Activated B cell treated with CpG ODN at 0.5 μM for 24 hours (primary cell): ENCODE measurements around the gene LSM2. TPM values are rescaled to one million over a fixed set of nuclear protein-coding genes. Genes with fewer than 3 reads are reported as not detected.
A peak's percentile ranks its signal among the peaks of the same experiment; 100 is the strongest.
"Not testable (repeated sequence)": the region's sequence is repeated elsewhere in the genome, so short reads cannot be mapped to it uniquely, and the experiment has no call there.

Source experiments
- ATAC-seq: fragments of 200-7000 bp; cut with Tn5 transposase; one replicate; pipeline ENCODE4 v1.10.0; 2021; ENCODE audit warnings: low read depth, mild to moderate bottlenecking, moderate library complexity
- CTCF ChIA-PET: fragments of 350-600 bp; sonication (Branson Sonifier 250); formaldehyde crosslinking; loops from one replicate; lab custom pipeline; 2021; ENCODE audit warnings: antibody characterized with exemption; lab: Charles Lee
- POLR2A ChIA-PET: fragments of 350-600 bp; sonication (Branson Sonifier 250); formaldehyde crosslinking; loops from one replicate; lab custom pipeline; 2021; ENCODE audit warnings: antibody characterized with exemption; lab: Charles Lee
- DNase-seq: peaks from one replicate; pipeline ENCODE4 v3.0.0; 2022
- H3K27ac Mint-ChIP-seq: one replicate; pipeline ENCODE4 v1.8.0; 2020; ENCODE audit warnings: mixed read lengths
- H3K27me3 Mint-ChIP-seq: one replicate; pipeline ENCODE4 v1.8.0; 2021; ENCODE audit warnings: mixed read lengths
- H3K36me3 Mint-ChIP-seq: one replicate; pipeline ENCODE4 v1.8.0; 2021; ENCODE audit warnings: low read depth, mixed read lengths
- H3K4me1 Mint-ChIP-seq: one replicate; pipeline ENCODE4 v1.8.0; 2021; ENCODE audit warnings: mixed read lengths
- H3K4me3 Mint-ChIP-seq: one replicate; pipeline ENCODE4 v1.8.0; 2020; ENCODE audit warnings: mild to moderate bottlenecking, mixed read lengths
- H3K9me3 Mint-ChIP-seq: one replicate; pipeline ENCODE4 v1.8.0; 2020; ENCODE audit warnings: mixed read lengths
- intact Hi-C: fragments of 100-400 bp; cut with micrococcal nuclease; formaldehyde crosslinking; loops from one replicate; pipeline ENCODE4 v1.15.1; 2024
- total RNA-seq: library from RNA; stranded (reverse); gene quantifications from 2 replicates; pipeline ENCODE4 v1.2.3, GENCODE V29; 2022
- TF ChIP-seq, protein P1 (sequence below): fragments of 200-600 bp; IDR thresholded peaks from one replicate; pipeline ENCODE4 v1.8.0; 2022; ENCODE audit warnings: antibody characterized with exemption, mild to moderate bottlenecking

Gene LSM2
- total RNA-seq, 1 donor from 2014 or later = 61.8 TPM

DNA sequence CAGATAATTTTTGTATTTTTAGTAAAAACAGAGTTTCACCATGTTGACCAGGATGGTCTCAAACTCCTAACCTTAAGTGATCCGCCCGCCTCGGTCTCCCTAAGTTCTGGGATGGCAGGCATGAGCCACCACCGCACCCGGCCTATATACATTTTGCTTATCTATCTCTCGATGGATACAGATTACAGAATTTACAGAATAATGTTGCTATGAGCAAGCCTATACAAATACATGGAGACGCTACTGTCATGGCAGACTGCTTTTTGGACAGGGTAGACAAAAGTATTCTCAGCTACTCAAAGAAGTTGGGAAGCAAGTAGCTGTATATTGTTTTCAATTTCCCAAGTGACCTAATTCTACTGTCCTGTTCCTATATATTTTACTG is 6.7 kb upstream of the LSM2 start:
- DNase-seq (no peak), ATAC-seq (no peak)
- no peaks in the 10 kb centered on the region for H3K9me3 Mint-ChIP-seq
- ChIA-PET POLR2A (interaction anchor here (1.4 to 3.3 kb wide), 8 partner anchors 8 to 161 kb away, joined by 8 to 42 read pairs (median 23); partner anchors contain the start of genes ABHD16A, BAG6, DDAH2 and HSPA1B), CTCF (interaction anchor here (0.6 to 2.0 kb wide), 7 partner anchors 16 to 140 kb away, joined by 3 to 9 read pairs (median 4); partner anchors contain the start of gene VARS1)
- peaks cover 8% of the 10 kb centered on the region for H3K36me3 Mint-ChIP-seq
- peak overlapping the region; percentile 91 for H3K4me3 Mint-ChIP-seq
- TF ChIP-seq, protein P1, sequence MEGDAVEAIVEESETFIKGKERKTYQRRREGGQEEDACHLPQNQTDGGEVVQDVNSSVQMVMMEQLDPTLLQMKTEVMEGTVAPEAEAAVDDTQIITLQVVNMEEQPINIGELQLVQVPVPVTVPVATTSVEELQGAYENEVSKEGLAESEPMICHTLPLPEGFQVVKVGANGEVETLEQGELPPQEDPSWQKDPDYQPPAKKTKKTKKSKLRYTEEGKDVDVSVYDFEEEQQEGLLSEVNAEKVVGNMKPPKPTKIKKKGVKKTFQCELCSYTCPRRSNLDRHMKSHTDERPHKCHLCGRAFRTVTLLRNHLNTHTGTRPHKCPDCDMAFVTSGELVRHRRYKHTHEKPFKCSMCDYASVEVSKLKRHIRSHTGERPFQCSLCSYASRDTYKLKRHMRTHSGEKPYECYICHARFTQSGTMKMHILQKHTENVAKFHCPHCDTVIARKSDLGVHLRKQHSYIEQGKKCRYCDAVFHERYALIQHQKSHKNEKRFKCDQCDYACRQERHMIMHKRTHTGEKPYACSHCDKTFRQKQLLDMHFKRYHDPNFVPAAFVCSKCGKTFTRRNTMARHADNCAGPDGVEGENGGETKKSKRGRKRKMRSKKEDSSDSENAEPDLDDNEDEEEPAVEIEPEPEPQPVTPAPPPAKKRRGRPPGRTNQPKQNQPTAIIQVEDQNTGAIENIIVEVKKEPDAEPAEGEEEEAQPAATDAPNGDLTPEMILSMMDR = no peak
- H3K4me1 Mint-ChIP-seq = peaks cover 30% of the 10 kb centered on the region
- no peaks in the 10 kb centered on the region for H3K27me3 Mint-ChIP-seq
- peak overlapping the region; percentile 72 for H3K27ac Mint-ChIP-seq
- intact Hi-C loops = no loop called here

DNA sequence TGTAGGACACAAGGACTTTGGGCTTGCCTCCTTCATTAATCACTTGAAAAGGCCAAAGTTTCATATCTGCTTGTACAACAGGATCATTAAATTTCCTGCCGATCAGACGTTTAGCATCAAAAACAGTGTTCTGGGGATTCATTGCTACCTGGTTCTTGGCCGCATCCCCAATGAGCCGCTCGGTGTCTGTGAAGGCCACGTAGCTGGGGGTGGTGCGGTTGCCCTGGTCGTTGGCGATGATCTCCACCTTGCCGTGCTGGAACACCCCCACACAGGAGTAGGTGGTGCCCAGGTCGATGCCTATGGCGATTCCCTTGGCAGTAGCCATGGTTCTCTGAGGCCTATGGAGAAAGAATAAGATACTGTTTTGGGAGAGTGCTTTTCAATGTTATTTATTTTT is 4.9 kb upstream of the LSM2 start:
- Mint-ChIP-seq H3K27me3 (no peaks in the 10 kb centered on the region), H3K36me3 (peaks cover 8% of the 10 kb centered on the region), H3K27ac (no peak overlapping the region), H3K4me3 (no peak overlapping the region), H3K9me3 (no peaks in the 10 kb centered on the region), H3K4me1 (peaks cover 24% of the 10 kb centered on the region)
- intact Hi-C loops = no loop called here
- TF ChIP-seq, protein P1 = no peak
- ATAC-seq = no peak
- DNase-seq = no peak
- POLR2A ChIA-PET = interaction anchor here (0.7 kb wide), 1 partner anchor 230 kb away, joined by 6 read pairs; the partner anchor contains the start of gene LTB
- CTCF ChIA-PET = no interaction called here

GRCh38 chr6:31808599-31808998 is 1.8 kb upstream of the LSM2 start:
- peaks cover 22% of the 10 kb centered on the region for H3K4me1 Mint-ChIP-seq
- H3K36me3 Mint-ChIP-seq, H3K27ac Mint-ChIP-seq, H3K27me3 Mint-ChIP-seq, intact Hi-C loops, CTCF ChIA-PET, H3K4me3 Mint-ChIP-seq, DNase-seq, H3K9me3 Mint-ChIP-seq, ATAC-seq: not testable (repeated sequence)
- POLR2A ChIA-PET = interaction anchor here (0.6 to 2.6 kb wide), 3 partner anchors 31 to 154 kb away, joined by 3 to 8 read pairs (median 3); partner anchors contain the start of gene VWA7

GRCh38 chr6:31805939-31806469 is 762 bp downstream of the LSM2 start:
- intact Hi-C loops = loop anchor here (1.0 kb wide), 4 partner anchors 11 to 154 kb away; partner anchors contain the start of genes BAG6 and VARS1
- Mint-ChIP-seq H3K27me3 (no peaks in the 10 kb centered on the region), H3K4me3 (peak overlapping the region; percentile 94), H3K9me3 (no peaks in the 10 kb centered on the region), H3K4me1 (peaks cover 16% of the 10 kb centered on the region), H3K36me3 (peaks cover 25% of the 10 kb centered on the region), H3K27ac (peak overlapping the region; percentile 89)
- ATAC-seq = peak; percentile 10
- TF ChIP-seq, protein P1 = no peak
- ChIA-PET POLR2A (interaction anchor here (0.6 to 3.1 kb wide), 30 partner anchors 9 to 426 kb away, joined by 3 to 62 read pairs (median 6); partner anchors contain the start of genes ABHD16A, BAG6, C6orf47 and CLIC1), CTCF (interaction anchor here (1.4 to 2.3 kb wide), 3 partner anchors 10 to 79 kb away, joined by 6 to 20 read pairs (median 9); partner anchors contain the start of gene VARS1)
- DNase-seq = no peak

DNA sequence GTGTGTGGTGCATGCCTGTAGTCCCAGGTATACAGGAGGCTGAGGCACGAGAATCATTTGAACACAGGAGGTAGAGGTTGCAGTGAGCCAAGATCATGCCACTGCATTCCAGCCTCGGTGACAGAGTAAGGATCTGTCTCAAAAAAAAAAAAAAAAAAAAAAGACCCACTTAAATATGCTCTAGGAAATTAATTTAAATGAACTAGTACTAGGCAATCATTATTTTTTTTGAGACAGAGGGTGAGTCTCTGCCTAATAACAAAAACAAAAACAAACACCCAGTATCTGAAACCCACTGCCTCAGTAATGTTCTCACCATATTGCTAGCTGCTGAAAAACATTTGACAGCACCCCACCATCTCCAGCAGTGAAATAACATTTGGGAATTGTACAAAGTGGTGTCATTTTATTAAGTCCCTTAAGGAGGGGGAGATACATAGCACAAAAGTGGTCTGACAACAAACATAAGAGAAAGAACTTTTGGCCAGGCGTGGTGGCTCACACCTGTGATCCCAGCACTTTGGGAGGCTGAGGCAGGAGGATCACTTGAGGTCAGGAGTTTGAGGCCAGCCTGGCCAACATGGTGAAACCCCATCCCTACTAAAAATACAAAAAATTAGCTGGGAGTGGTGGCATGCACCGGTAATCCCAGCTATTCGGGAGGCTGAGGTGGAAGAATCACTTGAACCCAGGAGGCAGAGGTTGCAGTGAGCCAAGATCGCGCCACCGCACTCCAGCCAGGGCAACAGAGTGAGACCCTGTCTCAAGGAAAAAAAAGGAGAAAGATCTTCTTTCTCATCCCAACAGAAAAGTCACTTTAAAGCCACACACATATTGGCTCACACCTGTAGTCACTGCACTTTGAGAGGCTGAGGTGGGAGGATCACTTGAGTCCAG is 5.5 kb downstream of the LSM2 start:
- H3K27me3 Mint-ChIP-seq, DNase-seq, H3K9me3 Mint-ChIP-seq, intact Hi-C loops, H3K27ac Mint-ChIP-seq, H3K4me3 Mint-ChIP-seq, ATAC-seq: not testable (repeated sequence)
- POLR2A ChIA-PET = interaction anchor here (1.0 kb wide), 1 partner anchor 39 kb away, joined by 3 read pairs; no protein-coding TSS in a partner anchor
- Mint-ChIP-seq H3K4me1 (peaks cover 31% of the 10 kb centered on the region), H3K36me3 (peaks cover 26% of the 10 kb centered on the region)
- CTCF ChIA-PET = interaction anchor here (1.5 kb wide), 1 partner anchor 10 kb away, joined by 5 read pairs; no protein-coding TSS in a partner anchor
